RWPE2 (cell line): ENCODE data around the gene NLRP5.
"Not testable (repeated sequence)": the region's sequence is repeated elsewhere in the genome, so short reads cannot be mapped to it uniquely, and the experiment has no call there.

ENCODE experiments used
- ATAC-seq: fragments of 200-7000 bp; cut with Tn5 transposase; 3 replicates; pipeline ENCODE4 v1.9.1; 2021; ENCODE audit warnings: low read depth
- DNase-seq: peaks from one replicate; pipeline ENCODE4 v3.0.0-alpha.2; 2020; ENCODE audit warnings: low spot score
- H3K27ac ChIP-seq: fragments of 450-650 bp; 2 replicates; pipeline ENCODE4 v1.5.1; 2017; ENCODE audit warnings: mild to moderate bottlenecking; ENCODE audit not compliant: poor library complexity, severe bottlenecking
- H3K27me3 ChIP-seq: fragments of 250-450 bp; sonication (Bioruptor Pico); 2 replicates; pipeline ENCODE4 v1.5.1; 2021; ENCODE audit warnings: mild to moderate bottlenecking, moderate library complexity; ENCODE audit not compliant: insufficient read depth, poor library complexity, severe bottlenecking
- H3K36me3 ChIP-seq: fragments of 250-450 bp; sonication (Bioruptor Pico); 2 replicates; pipeline ENCODE4 v1.5.1; 2020; ENCODE audit warnings: low read depth, mild to moderate bottlenecking, moderate library complexity
- H3K4me1 ChIP-seq: fragments of 250-450 bp; sonication (Bioruptor Pico); 2 replicates; pipeline ENCODE4 v1.5.1; 2021; ENCODE audit warnings: mild to moderate bottlenecking, moderate library complexity; ENCODE audit not compliant: insufficient read depth, poor library complexity, severe bottlenecking
- H3K4me3 ChIP-seq: fragments of 250-450 bp; sonication (Bioruptor Pico); 2 replicates; pipeline ENCODE4 v1.5.1; 2021; ENCODE audit warnings: mild to moderate bottlenecking, moderate library complexity; ENCODE audit not compliant: severe bottlenecking
- H3K9me3 ChIP-seq: fragments of 250-450 bp; sonication (Bioruptor Pico); 2 replicates; pipeline ENCODE4 v1.5.1; 2021; ENCODE audit warnings: mild to moderate bottlenecking, moderate library complexity; ENCODE audit not compliant: severe bottlenecking
- CTCF ChIP-seq: fragments of 450-650 bp; IDR thresholded peaks from one replicate; pipeline ENCODE4 v1.5.1; 2017; ENCODE audit warnings: mild to moderate bottlenecking, moderate library complexity; ENCODE audit not compliant: poor library complexity, severe bottlenecking

NLRP5 gene

GRCh38 chr19:56015756-56016155 lies 29.2 kb downstream of the NLRP5 start:
- Histone ChIP-seq H3K4me3 (no peak overlapping the region), H3K9me3 (no peaks in the 10 kb centered on the region), H3K4me1 (no peaks in the 10 kb centered on the region), H3K36me3 (no peaks in the 10 kb centered on the region), H3K27ac (no peak overlapping the region), H3K27me3 (no peaks in the 10 kb centered on the region)
- ATAC-seq (no peak), DNase-seq (no peak)
- no peak for TF ChIP-seq CTCF

GRCh38 chr19:56019325-56019724 lies 32.8 kb downstream of the NLRP5 start:
- not testable (repeated sequence) for H3K4me3 ChIP-seq, H3K27ac ChIP-seq, ATAC-seq, DNase-seq, H3K27me3 ChIP-seq, H3K36me3 ChIP-seq, H3K4me1 ChIP-seq, H3K9me3 ChIP-seq

DNA sequence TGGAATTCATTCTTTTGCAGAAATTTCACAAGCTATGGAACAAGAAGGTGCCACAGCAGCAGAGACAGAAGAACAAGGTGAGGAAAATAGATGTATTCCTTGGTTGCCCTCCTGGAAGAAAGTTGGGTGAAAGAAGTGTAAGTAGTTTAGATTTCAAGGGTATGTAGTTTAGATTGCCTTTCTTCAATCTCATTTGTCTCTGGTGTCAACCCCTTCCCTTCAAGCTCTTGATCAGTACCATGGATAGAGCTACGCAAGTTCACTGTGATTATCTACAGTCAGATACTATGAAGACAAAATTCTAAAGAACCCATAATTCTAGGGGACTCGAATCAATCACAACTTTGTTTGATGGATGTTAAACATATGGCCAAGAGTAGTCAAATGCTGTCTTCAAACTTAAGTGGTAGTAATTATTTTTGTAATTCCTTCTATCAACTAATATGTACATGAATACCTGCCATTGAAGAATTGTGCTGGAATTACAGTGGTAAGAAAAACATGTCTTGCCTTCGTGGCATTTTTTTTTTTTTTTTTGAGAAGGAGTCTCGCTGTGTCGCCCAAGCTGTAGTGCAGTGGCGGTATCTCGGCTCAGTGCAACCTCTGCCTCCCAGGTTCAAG lies 33.9 kb downstream of the NLRP5 start:
- H3K4me3 ChIP-seq, ATAC-seq, DNase-seq, H3K9me3 ChIP-seq, H3K4me1 ChIP-seq, H3K27ac ChIP-seq, H3K36me3 ChIP-seq, H3K27me3 ChIP-seq: not testable (repeated sequence)

GRCh38 chr19:56026769-56027168 lies 40.2 kb downstream of the NLRP5 start:
- no peak overlapping the region for H3K4me3 ChIP-seq
- no peaks in the 10 kb centered on the region for H3K36me3 ChIP-seq
- no peaks in the 10 kb centered on the region for H3K27me3 ChIP-seq
- DNase-seq, result no peak
- no peak for ATAC-seq
- no peak overlapping the region for H3K27ac ChIP-seq
- no peak for TF ChIP-seq CTCF
- no peaks in the 10 kb centered on the region for H3K4me1 ChIP-seq
- no peaks in the 10 kb centered on the region for H3K9me3 ChIP-seq

DNA sequence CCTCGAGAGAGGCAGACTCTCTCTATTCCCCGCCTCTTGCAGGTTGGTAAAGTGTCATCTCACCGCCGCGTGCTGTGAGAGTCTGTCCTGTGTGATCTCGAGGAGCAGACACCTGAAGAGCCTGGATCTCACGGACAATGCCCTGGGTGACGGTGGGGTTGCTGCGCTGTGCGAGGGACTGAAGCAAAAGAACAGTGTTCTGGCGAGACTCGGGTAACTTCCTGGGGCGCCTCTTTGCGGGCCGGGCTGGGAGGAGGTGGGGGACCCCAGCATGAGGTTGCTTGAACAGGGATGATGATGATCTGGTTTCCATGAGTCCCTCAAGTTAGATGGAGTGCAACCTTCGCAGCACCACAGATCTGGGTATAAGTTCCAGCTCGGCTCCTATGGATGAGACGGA lies 67.0 kb downstream of the NLRP5 start:
- H3K4me1 ChIP-seq, result no peaks in the 10 kb centered on the region
- H3K4me3 ChIP-seq, result no peak overlapping the region
- no peaks in the 10 kb centered on the region for H3K36me3 ChIP-seq
- no peak for ATAC-seq
- no peaks in the 10 kb centered on the region for H3K9me3 ChIP-seq
- H3K27ac ChIP-seq, result no peak overlapping the region
- H3K27me3 ChIP-seq, result no peaks in the 10 kb centered on the region
- no peak for TF ChIP-seq CTCF
- no peak for DNase-seq
